CD4-positive, alpha-beta T cell (primary cell): Measurements from ENCODE around the gene VPS13D. TPM values are rescaled to one million over a fixed set of nuclear protein-coding genes. Genes with fewer than 3 reads are reported as not detected.

Experiments used
- ATAC-seq: fragments of 200-7000 bp; cut with Tn5 transposase; one replicate; pipeline ENCODE4 v1.10.0; 2022; ENCODE audit warnings: mild to moderate bottlenecking; ENCODE audit not compliant: poor library complexity
- CTCF ChIA-PET: fragments of 350-600 bp; sonication (Branson Sonifier 250); formaldehyde crosslinking; loops from one replicate; lab custom pipeline; 2021; ENCODE audit warnings: antibody characterized with exemption, inconsistent platforms; lab: Charles Lee
- POLR2A ChIA-PET: fragments of 350-600 bp; sonication (Branson Sonifier 250); formaldehyde crosslinking; loops from one replicate; lab custom pipeline; 2021; ENCODE audit warnings: antibody characterized with exemption, inconsistent platforms; lab: Charles Lee
- DNase-seq, 14 experiments: peaks; one replicate each; pipeline ENCODE4 v3.0.0-alpha.2; 2013 to 2020; ENCODE audit warnings: mixed read lengths in 2 of 14
- H3K27ac ChIP-seq, 2 donors: one replicate each; pipeline versions ENCODE4 v1.5.1 to v1.7.0; 2013; ENCODE audit warnings: low read length in 2 of 2, low read depth in 1 of 2, mild to moderate bottlenecking in 1 of 2
- H3K27me3 ChIP-seq, 2 experiments: 1 replicate in 1 of 2; 2 replicates in 1 of 2; pipeline versions ENCODE4 v1.6.1 to v1.7.0; 2013; ENCODE audit warnings: low read length in 2 of 2, control low read depth in 1 of 2, mild to moderate bottlenecking in 1 of 2, moderate library complexity in 1 of 2; ENCODE audit not compliant: insufficient read depth in 2 of 2, control insufficient read depth in 1 of 2
- H3K36me3 ChIP-seq: one replicate; pipeline ENCODE4 v1.6.1; 2013; ENCODE audit warnings: low read length, control low read depth; ENCODE audit not compliant: insufficient read depth
- H3K4me1 ChIP-seq: one replicate; pipeline ENCODE4 v1.6.1; 2013; ENCODE audit warnings: low read length, control low read depth; ENCODE audit not compliant: insufficient read depth
- H3K4me3 ChIP-seq: one replicate; pipeline ENCODE4 v1.5.1; 2013; ENCODE audit warnings: mild to moderate bottlenecking, low read length, moderate library complexity
- H3K9me3 ChIP-seq, 2 experiments: 1 replicate in 1 of 2; 2 replicates in 1 of 2; pipeline versions ENCODE4 v1.6.1 to v1.7.0; 2013; ENCODE audit warnings: low read length in 2 of 2, mild to moderate bottlenecking in 2 of 2, control low read depth in 1 of 2, moderate library complexity in 1 of 2; ENCODE audit not compliant: control insufficient read depth in 1 of 2, insufficient read depth in 1 of 2
- H3K27ac Mint-ChIP-seq: one replicate; pipeline ENCODE4 v1.8.0; 2020; ENCODE audit warnings: mixed read lengths
- H3K27me3 Mint-ChIP-seq: one replicate; pipeline ENCODE4 v1.8.0; 2021; ENCODE audit warnings: mixed read lengths
- H3K36me3 Mint-ChIP-seq: one replicate; pipeline ENCODE4 v1.8.0; 2021; ENCODE audit warnings: low read depth, mixed read lengths
- H3K4me1 Mint-ChIP-seq: one replicate; pipeline ENCODE4 v1.8.0; 2021; ENCODE audit warnings: low read depth, mixed read lengths
- H3K4me3 Mint-ChIP-seq: one replicate; pipeline ENCODE4 v1.8.0; 2020; ENCODE audit warnings: mild to moderate bottlenecking, mixed read lengths
- H3K9me3 Mint-ChIP-seq: one replicate; pipeline ENCODE4 v1.8.0; 2020; ENCODE audit warnings: mixed read lengths
- intact Hi-C, 2 experiments: fragments of 100-400 bp; cut with DNase I in 1 of 2; cut with micrococcal nuclease in 1 of 2; formaldehyde crosslinking; loops; one replicate each; pipeline versions ENCODE4 v1.15.1 to v1.9.0; 2023 to 2025; cut with DNase I, micrococcal nuclease
- total RNA-seq, 174 experiments: library from RNA in 2 of 174; stranded (reverse) in 2 of 174; gene quantifications; one replicate each; pipeline ENCODE4 v1.2.3 and lab custom pipeline; 2021 to 2026
- TF ChIP-seq, protein P1 (sequence below): fragments of 200-600 bp; IDR thresholded peaks from one replicate; pipeline ENCODE4 v1.8.0; 2022; ENCODE audit warnings: antibody characterized with exemption, mild to moderate bottlenecking

The VPS13D gene
- total RNA-seq, 2 experiments from 2014 or later = 63.0 to 67.3 TPM

GRCh38 chr1:12353981-12354380 lies 124.2 kb downstream of the VPS13D start:
- Mint-ChIP-seq H3K27ac (no peak overlapping the region), H3K4me3 (no peak overlapping the region), H3K27me3 (no peaks in the 10 kb centered on the region), H3K36me3 (peaks cover 92% of the 10 kb centered on the region), H3K9me3 (no peaks in the 10 kb centered on the region), H3K4me1 (peaks cover 3% of the 10 kb centered on the region)
- no peak for DNase-seq
- ChIA-PET CTCF (no interaction called here), POLR2A (no interaction called here)
- Histone ChIP-seq H3K4me3 (no peak overlapping the region), H3K27ac (no peak overlapping the region), H3K9me3 (peaks cover 0 to 6% of the 10 kb centered on the region in 2 experiments), H3K36me3 (peaks cover 65% of the 10 kb centered on the region), H3K4me1 (no peaks in the 10 kb centered on the region), H3K27me3 (no peaks in the 10 kb centered on the region)
- ATAC-seq = no peak
- intact Hi-C loops = no loop called here
- TF ChIP-seq, protein P1, sequence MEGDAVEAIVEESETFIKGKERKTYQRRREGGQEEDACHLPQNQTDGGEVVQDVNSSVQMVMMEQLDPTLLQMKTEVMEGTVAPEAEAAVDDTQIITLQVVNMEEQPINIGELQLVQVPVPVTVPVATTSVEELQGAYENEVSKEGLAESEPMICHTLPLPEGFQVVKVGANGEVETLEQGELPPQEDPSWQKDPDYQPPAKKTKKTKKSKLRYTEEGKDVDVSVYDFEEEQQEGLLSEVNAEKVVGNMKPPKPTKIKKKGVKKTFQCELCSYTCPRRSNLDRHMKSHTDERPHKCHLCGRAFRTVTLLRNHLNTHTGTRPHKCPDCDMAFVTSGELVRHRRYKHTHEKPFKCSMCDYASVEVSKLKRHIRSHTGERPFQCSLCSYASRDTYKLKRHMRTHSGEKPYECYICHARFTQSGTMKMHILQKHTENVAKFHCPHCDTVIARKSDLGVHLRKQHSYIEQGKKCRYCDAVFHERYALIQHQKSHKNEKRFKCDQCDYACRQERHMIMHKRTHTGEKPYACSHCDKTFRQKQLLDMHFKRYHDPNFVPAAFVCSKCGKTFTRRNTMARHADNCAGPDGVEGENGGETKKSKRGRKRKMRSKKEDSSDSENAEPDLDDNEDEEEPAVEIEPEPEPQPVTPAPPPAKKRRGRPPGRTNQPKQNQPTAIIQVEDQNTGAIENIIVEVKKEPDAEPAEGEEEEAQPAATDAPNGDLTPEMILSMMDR = no peak

DNA sequence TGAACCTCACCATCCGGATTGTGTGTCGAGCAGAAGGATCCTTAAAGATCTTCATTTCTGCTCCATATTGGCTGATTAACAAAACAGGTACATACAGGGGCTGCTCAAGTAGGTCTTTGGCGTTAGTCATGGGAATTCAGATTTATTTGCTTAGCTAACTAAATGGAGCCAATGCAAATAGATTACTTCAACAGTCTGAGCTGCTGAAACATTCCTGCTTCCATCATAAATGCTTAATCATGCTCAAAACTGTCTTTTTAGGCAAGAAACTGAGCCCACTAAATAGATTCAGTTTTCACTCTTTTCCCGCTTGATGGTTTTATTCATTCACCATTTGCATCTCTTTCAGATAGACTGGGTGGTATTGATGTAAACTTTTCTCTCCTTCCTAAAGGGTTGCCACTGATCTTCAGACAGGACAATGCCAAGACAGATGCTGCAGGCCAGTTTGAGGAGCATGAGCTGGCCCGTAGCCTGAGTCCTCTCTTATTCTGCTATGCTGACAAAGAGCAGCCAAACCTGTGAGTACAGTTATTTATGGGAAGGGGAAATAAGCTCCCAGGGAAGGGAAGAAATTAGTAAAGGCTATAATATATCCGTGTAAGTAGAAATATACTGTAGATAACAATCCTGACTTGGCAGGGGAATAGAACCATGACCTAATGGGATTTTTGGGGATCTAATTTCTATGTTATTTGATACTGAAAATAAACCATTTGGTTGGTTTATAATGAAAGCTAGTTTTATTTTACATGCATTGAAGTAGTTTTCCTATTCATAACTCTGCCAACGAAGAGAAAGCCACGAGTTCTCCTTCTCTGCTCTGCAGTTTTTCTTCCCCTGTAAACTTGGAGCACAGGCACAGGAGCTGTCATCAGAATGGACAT lies 126.4 kb downstream of the VPS13D start:
- no peaks in the 10 kb centered on the region for H3K9me3 Mint-ChIP-seq
- no peaks in the 10 kb centered on the region for H3K27me3 Mint-ChIP-seq
- no peaks in the 10 kb centered on the region for H3K27me3 ChIP-seq
- no peaks in the 10 kb centered on the region for H3K9me3 ChIP-seq
- peaks cover 53% of the 10 kb centered on the region for H3K36me3 ChIP-seq
- H3K27ac ChIP-seq = no peak overlapping the region
- ChIA-PET CTCF (no interaction called here), POLR2A (no interaction called here)
- DNase-seq (no peak), ATAC-seq (no peak)
- no peak overlapping the region for H3K4me3 Mint-ChIP-seq
- intact Hi-C loops = no loop called here
- no peak overlapping the region for H3K4me3 ChIP-seq
- no peaks in the 10 kb centered on the region for H3K4me1 ChIP-seq
- peaks cover 90% of the 10 kb centered on the region for H3K36me3 Mint-ChIP-seq
- TF ChIP-seq, protein P1 = no peak
- H3K4me1 Mint-ChIP-seq = peaks cover 9% of the 10 kb centered on the region
- H3K27ac Mint-ChIP-seq = no peak overlapping the region

GRCh38 chr1:12358499-12358898 lies 128.7 kb downstream of the VPS13D start:
- no peaks in the 10 kb centered on the region for H3K9me3 Mint-ChIP-seq

More at GRCh38 chr1:12358499-12358898, 128.7 kb downstream of the VPS13D start:
- Histone ChIP-seq H3K27ac (no peak overlapping the region), H3K27me3 (no peaks in the 10 kb centered on the region), H3K36me3 (peaks cover 65% of the 10 kb centered on the region), H3K4me3 (no peak overlapping the region), H3K9me3 (no peaks in the 10 kb centered on the region), H3K4me1 (no peaks in the 10 kb centered on the region)
- intact Hi-C loops = no loop called here
- ChIA-PET CTCF (no interaction called here), POLR2A (interaction anchor here (0.5 kb wide), 1 partner anchor 100 kb away, joined by 4 read pairs; no protein-coding TSS in a partner anchor)
- Mint-ChIP-seq H3K27ac (no peak overlapping the region), H3K4me1 (peaks cover 9% of the 10 kb centered on the region), H3K4me3 (no peak overlapping the region), H3K27me3 (no peaks in the 10 kb centered on the region), H3K36me3 (peaks cover 91% of the 10 kb centered on the region)
- TF ChIP-seq, protein P1 = no peak
- no peak for ATAC-seq
- no peak for DNase-seq
